ENCODE measurements around the gene TPCN2. TPM values are rescaled to one million over a fixed set of nuclear protein-coding genes. Genes with fewer than 3 reads are reported as not detected.

The TPCN2 gene
- total and polyA plus RNA-seq, 12 donors: 3.1 to 21.6 (median 10.4) TPM

- H3K27ac ChIP-seq: no peak within 1 kb of the TSS
- no peaks in the 10 kb centered on the region for H3K4me1 ChIP-seq (replicated peaks in 1 of 2)
- 72 to 77% (median 73%) methylated on average over 24 to 32 of the region's 32 CpGs for WGBS, 4 donors
- DNase-seq: no peak
- no peak within 1 kb of the TSS for H3K4me3 ChIP-seq
- intact Hi-C loops (cut with DNase I): no loop called here
- no peaks in the 10 kb centered on the region for H3K36me3 ChIP-seq (replicated peaks in 1 of 2)
- TF ChIP-seq POLR2A (IDR thresholded peaks at IDR 0.05): no peak
- no peak for TF ChIP-seq CTCF (IDR thresholded peaks at IDR 0.05)
- no peaks in the 10 kb centered on the region for H3K9me3 ChIP-seq (replicated peaks in 1 of 3)
- H3K27me3 ChIP-seq: no peaks in the 10 kb centered on the region
Measured at GRCh38 chr11:69155302-69156234, 106.8 kb downstream of the TPCN2 start, which contains the start of gene SMIM38. Gene SMIM38 (plus strand): TSS chr11:69155935. CDS start chr11:69157847, 1,912 bp downstream.

GRCh38 chr11:69156235-69156639 is 107.5 kb downstream of the TPCN2 start:
- intact Hi-C loops (cut with DNase I): no loop called here

GRCh38 chr11:69156673-69157155 is 108.0 kb downstream of the TPCN2 start:
- Histone ChIP-seq H3K4me3 (no peak overlapping the region), H3K4me1 (replicated peaks in 1 of 2) (no peaks in the 10 kb centered on the region), H3K27ac (no peak overlapping the region), H3K9me3 (replicated peaks in 1 of 3) (no peaks in the 10 kb centered on the region), H3K36me3 (replicated peaks in 1 of 2) (no peaks in the 10 kb centered on the region), H3K27me3 (no peaks in the 10 kb centered on the region)
- DNase-seq: no peak
- 82 to 87% (median 86%) methylated on average over 6 to 15 of the region's 15 CpGs for WGBS, 4 donors
- TF ChIP-seq CTCF (IDR thresholded peaks at IDR 0.05) (no peak), POLR2A (IDR thresholded peaks at IDR 0.05) (no peak)
- intact Hi-C loops (cut with DNase I): no loop called here

More at GRCh38 chr11:69156235-69156639, 107.5 kb downstream of the TPCN2 start:
- Histone ChIP-seq H3K4me3 (no peak overlapping the region), H3K27me3 (no peaks in the 10 kb centered on the region), H3K9me3 (replicated peaks in 1 of 3) (no peaks in the 10 kb centered on the region), H3K36me3 (replicated peaks in 1 of 2) (no peaks in the 10 kb centered on the region), H3K27ac (no peak overlapping the region), H3K4me1 (replicated peaks in 1 of 2) (no peaks in the 10 kb centered on the region)
- no peak for TF ChIP-seq POLR2A (IDR thresholded peaks at IDR 0.05)
- TF ChIP-seq CTCF (IDR thresholded peaks at IDR 0.05): no peak
- 79 to 89% (median 82%) methylated on average over 7 to 13 of the region's 13 CpGs for WGBS, 4 donors
- no peak for DNase-seq

GRCh38 chr11:69157156-69157821 is 108.6 kb downstream of the TPCN2 start:
- H3K4me3 ChIP-seq: no peak overlapping the region
- WGBS, 4 donors: 54 to 70% (median 56%) methylated on average over 26 to 44 of the region's 44 CpGs
- no peaks in the 10 kb centered on the region for H3K4me1 ChIP-seq (replicated peaks in 1 of 2)
- DNase-seq: peak in 1 of 7 donors; percentile 55
- no peak for TF ChIP-seq CTCF (IDR thresholded peaks at IDR 0.05)
- TF ChIP-seq POLR2A (IDR thresholded peaks at IDR 0.05): no peak
- no peak overlapping the region for H3K27ac ChIP-seq
- H3K36me3 ChIP-seq (replicated peaks in 1 of 2): no peaks in the 10 kb centered on the region
- intact Hi-C loops (cut with DNase I): no loop called here
- H3K9me3 ChIP-seq (replicated peaks in 1 of 3): no peaks in the 10 kb centered on the region
- no peaks in the 10 kb centered on the region for H3K27me3 ChIP-seq
